ENCODE data around the gene AHRR.

The AHRR gene

GRCh38 chr5:436641-436975 is 115.1 kb downstream of the AHRR start:
- Histone ChIP-seq H3K36me3 (no peaks in the 10 kb centered on the region), H3K9ac (no peak overlapping the region), H3K9me3 (no peaks in the 10 kb centered on the region), H3K4me1 (peaks cover 51% of the 10 kb centered on the region), H3K4me3 (no peak overlapping the region), H3K4me2 (no peak overlapping the region), H4K20me1 (no peaks in the 10 kb centered on the region), H3K27me3 (no peaks in the 10 kb centered on the region), H3K27ac (no peak overlapping the region)
- TF ChIP-seq Cebpa-rat (IDR thresholded peaks at IDR 0.05), result no peak

GRCh38 chr5:437281-437771 is 115.8 kb downstream of the AHRR start:
- no peak for TF ChIP-seq Cebpa-rat (IDR thresholded peaks at IDR 0.05)
- Histone ChIP-seq H3K27me3 (no peaks in the 10 kb centered on the region), H3K9ac (no peak overlapping the region), H3K4me2 (no peak overlapping the region), H4K20me1 (no peaks in the 10 kb centered on the region), H3K27ac (no peak overlapping the region), H3K9me3 (no peaks in the 10 kb centered on the region), H3K4me1 (peaks cover 51% of the 10 kb centered on the region), H3K36me3 (no peaks in the 10 kb centered on the region), H3K4me3 (no peak overlapping the region)

GRCh38 chr5:438481-438981 is 117.0 kb downstream of the AHRR start:
- no peak overlapping the region for H3K4me3 ChIP-seq
- no peak overlapping the region for H3K27ac ChIP-seq
- no peak overlapping the region for H3K4me2 ChIP-seq
- H3K36me3 ChIP-seq, result no peaks in the 10 kb centered on the region
- no peaks in the 10 kb centered on the region for H3K9me3 ChIP-seq
- H3K4me1 ChIP-seq, result peaks cover 45% of the 10 kb centered on the region
- TF ChIP-seq Cebpa-rat (IDR thresholded peaks at IDR 0.05), result no peak
- no peak overlapping the region for H3K9ac ChIP-seq
- peaks cover 1% of the 10 kb centered on the region for H4K20me1 ChIP-seq
- no peaks in the 10 kb centered on the region for H3K27me3 ChIP-seq

GRCh38 chr5:439181-439580 is 117.7 kb downstream of the AHRR start:
- Histone ChIP-seq H3K9me3 (no peaks in the 10 kb centered on the region), H3K4me1 (peaks cover 48% of the 10 kb centered on the region), H3K4me2 (peak overlapping the region; percentile 64; the same call in 1 of the 2 replicates), H3K27ac (no peak overlapping the region), H3K36me3 (no peaks in the 10 kb centered on the region), H3K9ac (no peak overlapping the region), H3K27me3 (no peaks in the 10 kb centered on the region), H4K20me1 (peaks cover 8% of the 10 kb centered on the region), H3K4me3 (no peak overlapping the region)
- no peak for TF ChIP-seq Cebpa-rat (IDR thresholded peaks at IDR 0.05)

GRCh38 chr5:439636-440035 is 118.1 kb downstream of the AHRR start:
- Histone ChIP-seq H3K4me3 (no peak overlapping the region), H3K27ac (no peak overlapping the region), H3K9me3 (no peaks in the 10 kb centered on the region), H4K20me1 (peaks cover 12% of the 10 kb centered on the region), H3K36me3 (no peaks in the 10 kb centered on the region), H3K9ac (no peak overlapping the region; the same call in 1 of the 2 replicates), H3K27me3 (no peaks in the 10 kb centered on the region), H3K4me1 (peaks cover 53% of the 10 kb centered on the region), H3K4me2 (peak overlapping the region; percentile 64)
- no peak for TF ChIP-seq Cebpa-rat (IDR thresholded peaks at IDR 0.05)

- Histone ChIP-seq H3K36me3 (peaks cover 2% of the 10 kb centered on the region; the same call in 1 of the 2 replicates), H3K4me1 (peaks cover 62% of the 10 kb centered on the region), H3K9me3 (no peaks in the 10 kb centered on the region), H3K27me3 (no peaks in the 10 kb centered on the region), H3K9ac (peak overlapping the region; percentile 32; the same call in 1 of the 2 replicates), H3K4me2 (peak overlapping the region; percentile 64), H3K27ac (0 out of 2 replicates have a peak overlapping the region, but pooled peaks have one; percentile 4), H4K20me1 (peaks cover 22% of the 10 kb centered on the region), H3K4me3 (no peak overlapping the region)
- 0 out of 2 replicates have a peak, but pooled peaks have one; percentile 5 for TF ChIP-seq Cebpa-rat (IDR thresholded peaks at IDR 0.05)
Observed at GRCh38 chr5:440401-441201, 119.1 kb downstream of the AHRR start.

GRCh38 chr5:441996-442334 is 120.5 kb downstream of the AHRR start:
- peaks cover 15% of the 10 kb centered on the region for H3K36me3 ChIP-seq
- H3K4me1 ChIP-seq, result peaks cover 62% of the 10 kb centered on the region
- H3K9ac ChIP-seq, result peak overlapping the region; percentile 91
- peak overlapping the region; percentile 94 for H3K4me2 ChIP-seq
- no peak overlapping the region; the same call in 1 of the 2 replicates for H3K27ac ChIP-seq
- TF ChIP-seq Cebpa-rat (IDR thresholded peaks at IDR 0.05), result no peak
- peak overlapping the region; percentile 94 for H3K4me3 ChIP-seq
- no peaks in the 10 kb centered on the region for H3K9me3 ChIP-seq
- no peaks in the 10 kb centered on the region for H3K27me3 ChIP-seq
- peaks cover 34% of the 10 kb centered on the region for H4K20me1 ChIP-seq

- Histone ChIP-seq H3K4me1 (peaks cover 62% of the 10 kb centered on the region), H4K20me1 (peaks cover 40% of the 10 kb centered on the region), H3K9me3 (no peaks in the 10 kb centered on the region), H3K27me3 (no peaks in the 10 kb centered on the region), H3K36me3 (peaks cover 22% of the 10 kb centered on the region), H3K27ac (peak within 1 kb of the TSS; percentile 93), H3K4me2 (peak within 1 kb of the TSS; percentile 94), H3K9ac (peak within 1 kb of the TSS; percentile 91), H3K4me3 (peak within 1 kb of the TSS; percentile 94)
- no peak for TF ChIP-seq Cebpa-rat (IDR thresholded peaks at IDR 0.05)
Observed at GRCh38 chr5:442335-443238, 121.1 kb downstream of the AHRR start, which contains the start of gene EXOC3. EXOC3 (plus strand) TSS chr5:443176; CDS start chr5:446206, 3,030 bp downstream.

GRCh38 chr5:443239-444151 is 122.0 kb downstream of the AHRR start:
- Histone ChIP-seq H3K4me3 (peak overlapping the region; percentile 94), H3K9ac (peak overlapping the region; percentile 91), H3K4me2 (peak overlapping the region; percentile 94), H4K20me1 (peaks cover 49% of the 10 kb centered on the region), H3K4me1 (peaks cover 62% of the 10 kb centered on the region), H3K36me3 (peaks cover 31% of the 10 kb centered on the region), H3K9me3 (no peaks in the 10 kb centered on the region), H3K27ac (peak overlapping the region; percentile 93), H3K27me3 (no peaks in the 10 kb centered on the region)
- TF ChIP-seq Cebpa-rat (IDR thresholded peaks at IDR 0.05), result no peak

All from BLaER1 (cell line).